GM12878 (cell line): ENCODE data around the gene OTUD3. TPM values are rescaled to one million over a fixed set of nuclear protein-coding genes. Genes with fewer than 3 reads are reported as not detected.

Source experiments
- BHLHE40 ChIP-seq, 2 experiments: fragments of 450-650 bp in 1 of 2; IDR thresholded peaks; 2 replicates each; pipeline ENCODE4 v1.6.1; 2011 to 2017; ENCODE audit warnings: low read depth in 2 of 2, borderline replicate concordance in 1 of 2, improper control_type of control experiment in 1 of 2, low read length in 1 of 2, mild to moderate bottlenecking in 1 of 2
- CTCF ChIP-seq, 3 experiments: IDR thresholded peaks in 2 of 3; conservative IDR thresholded peaks in 1 of 3; 2 replicates each; pipeline ENCODE4 v1.5.1; 2011; ENCODE audit warnings: low read depth in 3 of 3, low read length in 3 of 3, mild to moderate bottlenecking in 3 of 3, control low read depth in 2 of 3, moderate library complexity in 2 of 3, inconsistent platforms in 1 of 3, mixed read lengths in 1 of 3; ENCODE audit not compliant: control insufficient read depth in 2 of 3, insufficient read depth in 1 of 3; ENCODE audit errors: extremely low read depth in 1 of 3
- EGR1 ChIP-seq, 2 experiments: IDR thresholded peaks; 1 replicate in 1 of 2; 2 replicates in 1 of 2; pipeline ENCODE4 v1.6.1; 2011 to 2012; ENCODE audit warnings: low read depth in 2 of 2, low read length in 2 of 2, borderline replicate concordance in 1 of 2, mild to moderate bottlenecking in 1 of 2, moderate library complexity in 1 of 2
- EZH2 ChIP-seq: IDR thresholded peaks from 2 replicates; pipeline ENCODE4 v1.6.1; 2012; ENCODE audit warnings: low read depth, mild to moderate bottlenecking, control low read depth, inconsistent platforms, low read length, borderline replicate concordance; ENCODE audit not compliant: control insufficient read depth
- JUNB ChIP-seq: IDR thresholded peaks from 2 replicates; pipeline ENCODE4 v1.6.1; 2016; ENCODE audit warnings: antibody characterized with exemption, mild to moderate bottlenecking
- MLLT1 ChIP-seq: fragments of 450-650 bp; IDR thresholded peaks from 2 replicates; pipeline ENCODE4 v1.6.1; 2016; ENCODE audit warnings: mild to moderate bottlenecking
- NFIC ChIP-seq: IDR thresholded peaks from 2 replicates; pipeline ENCODE4 v1.6.1; 2012; ENCODE audit warnings: low read depth, mild to moderate bottlenecking, inconsistent platforms, low read length, moderate library complexity
- NFYA ChIP-seq: IDR thresholded peaks from 2 replicates; pipeline ENCODE4 v1.6.1; 2011; ENCODE audit warnings: low read depth, mild to moderate bottlenecking, low read length, improper control_type of control experiment, borderline replicate concordance
- NFYB ChIP-seq: IDR thresholded peaks from 2 replicates; pipeline ENCODE4 v1.6.1; 2011; ENCODE audit warnings: low read depth, mild to moderate bottlenecking, low read length, improper control_type of control experiment, moderate library complexity; ENCODE audit not compliant: insufficient read depth
- RAD51 ChIP-seq: fragments of 450-650 bp; IDR thresholded peaks from 2 replicates; pipeline ENCODE4 v1.6.1; 2016; ENCODE audit warnings: moderate library complexity, mild to moderate bottlenecking, inconsistent platforms
- RELB ChIP-seq: fragments of 450-650 bp; IDR thresholded peaks from 2 replicates; pipeline ENCODE4 v1.6.1; 2017; ENCODE audit warnings: low read depth, mild to moderate bottlenecking, moderate library complexity
- SUPT20H ChIP-seq: IDR thresholded peaks from 2 replicates; pipeline ENCODE4 v1.6.1; 2011; ENCODE audit warnings: low read depth, mild to moderate bottlenecking, low read length, moderate library complexity, borderline replicate concordance; ENCODE audit not compliant: control insufficient read depth
- YY1 ChIP-seq: IDR thresholded peaks from 2 replicates; pipeline ENCODE4 v1.6.1; 2011; ENCODE audit warnings: low read depth, mild to moderate bottlenecking, low read length
- ZNF592 ChIP-seq: fragments of 450-650 bp; IDR thresholded peaks from 2 replicates; pipeline ENCODE4 v1.6.1; 2017; ENCODE audit warnings: mild to moderate bottlenecking, moderate library complexity
- polyA plus RNA-seq, 11 experiments: library from polyadenylated mRNA; depleted of rRNA in 4 of 11; unstranded in 6 of 11; stranded (reverse) in 5 of 11; fragments of >200 nt; fragmentation: Nextera tagmentation in 4 of 11; fragmentation: Illumina TruSeq in 1 of 11; extraction: Ambion mirVana in 4 of 11; extraction: Trizol in 1 of 11; gene quantifications; 1 replicate in 1 of 11; 2 replicates in 10 of 11; pipeline versions ENCODE4 v1.2.1 to v1.2.3, GENCODE V29; 2011 to 2016; ENCODE audit warnings: inconsistent platforms in 2 of 11, missing spikeins in 2 of 11, low read depth in 1 of 11
- total RNA-seq, 4 experiments: library from RNA; depleted of rRNA in 3 of 4; stranded (reverse); fragments of >200 nt in 3 of 4; fragmentation: Illumina TruSeq in 1 of 4; extraction: Trizol in 1 of 4; gene quantifications; 2 replicates each; pipeline versions ENCODE4 v1.2.1 to v1.2.3, GENCODE V29; 2013 to 2021

OTUD3 gene
- total and polyA plus RNA-seq, 10 of the 15 experiments (the other 5 are each of a cell fraction or from before 2014, with no cell fraction given) = 0.77 to 8.9 (median 4.8) TPM

- no peak for TF ChIP-seq EZH2
- TF ChIP-seq NFYB = no peak
- 0 out of 2 replicates have a peak, but pooled peaks have one; percentile 15 for TF ChIP-seq ZNF592
- peak in 1 of 2 experiments; percentile 54; a peak in 2 of 4 replicates for TF ChIP-seq BHLHE40 (IDR thresholded peaks at IDR 0.05; ENCODE audit: borderline replicate concordance in 1 of 2, low read depth in 2 of 2, low read length in 1 of 2)
- TF ChIP-seq SUPT20H = no peak
- no peak for TF ChIP-seq EGR1 (IDR thresholded peaks at IDR 0.05; ENCODE audit: borderline replicate concordance in 1 of 2, low read depth in 2 of 2, low read length in 2 of 2)
- no peak for TF ChIP-seq NFYA
- peak; percentile 96 for TF ChIP-seq YY1
- 0 out of 2 replicates have a peak, but pooled peaks have one; percentile 35 for TF ChIP-seq MLLT1
- peak; percentile 88 to 95 (median 94); a peak in 5 of 6 replicates for TF ChIP-seq CTCF (IDR thresholded peaks at IDR 0.05 in 2 of 3, conservative IDR thresholded peaks at IDR 0.05 in 1 of 3; ENCODE audit: control insufficient read depth in 2 of 3, extremely low read depth in 1 of 3, insufficient read depth in 1 of 3, low read depth in 3 of 3, low read length in 3 of 3)
- TF ChIP-seq JUNB = no peak
- 0 out of 2 replicates have a peak, but pooled peaks have one; percentile 19 for TF ChIP-seq RELB
- TF ChIP-seq RAD51 = peak; percentile 92
- TF ChIP-seq NFIC = no peak
These were observed at the start of gene OTUD3 (continued) for GRCh38 chr1:19882111-19883071.
